Retinal pigment epithelial cell (primary cell): Measurements from ENCODE around the gene CAPZB.

Experiments used
- DNase-seq: peaks from one replicate; pipeline ENCODE4 v3.0.0-alpha.2; 2010; ENCODE audit warnings: low read depth
- H3K4me3 ChIP-seq: 2 replicates; pipeline ENCODE4 v1.5.1; 2011; ENCODE audit warnings: mild to moderate bottlenecking, low read length, control low read depth, moderate library complexity
- CTCF ChIP-seq: conservative IDR thresholded peaks from 2 replicates; pipeline ENCODE4 v1.5.1; 2011; ENCODE audit warnings: low read depth, low read length, control low read depth, inconsistent platforms

CAPZB gene

GRCh38 chr1:19358710-19359109 lies 126.6 kb downstream of the CAPZB start:
- DNase-seq = no peak
- no peak for TF ChIP-seq CTCF
- H3K4me3 ChIP-seq = no peak overlapping the region

GRCh38 chr1:19357299-19357986 lies 127.9 kb downstream of the CAPZB start:
- no peak overlapping the region for H3K4me3 ChIP-seq
- no peak for DNase-seq
- TF ChIP-seq CTCF = no peak

DNA sequence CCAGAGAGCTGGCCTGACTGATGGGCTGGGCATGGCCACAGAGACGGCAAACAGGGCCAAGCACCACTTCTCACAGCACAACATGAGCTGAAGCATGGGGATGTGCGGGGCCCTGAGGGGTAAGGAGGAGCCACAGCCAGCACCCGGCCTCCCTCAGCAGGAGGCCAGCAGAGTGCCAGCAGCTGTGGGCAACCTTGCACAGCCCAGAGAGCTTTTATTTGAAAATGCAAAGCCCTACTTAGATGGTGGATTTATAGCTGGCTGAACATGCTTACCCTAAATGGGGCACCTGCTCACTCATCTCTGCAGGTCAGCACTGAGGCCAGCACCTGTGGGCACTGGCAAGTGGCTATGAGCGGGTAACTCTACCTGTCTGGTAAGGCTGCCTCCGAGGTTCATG lies 129.1 kb downstream of the CAPZB start:
- TF ChIP-seq CTCF = no peak
- DNase-seq = no peak
- H3K4me3 ChIP-seq = no peak overlapping the region

DNA sequence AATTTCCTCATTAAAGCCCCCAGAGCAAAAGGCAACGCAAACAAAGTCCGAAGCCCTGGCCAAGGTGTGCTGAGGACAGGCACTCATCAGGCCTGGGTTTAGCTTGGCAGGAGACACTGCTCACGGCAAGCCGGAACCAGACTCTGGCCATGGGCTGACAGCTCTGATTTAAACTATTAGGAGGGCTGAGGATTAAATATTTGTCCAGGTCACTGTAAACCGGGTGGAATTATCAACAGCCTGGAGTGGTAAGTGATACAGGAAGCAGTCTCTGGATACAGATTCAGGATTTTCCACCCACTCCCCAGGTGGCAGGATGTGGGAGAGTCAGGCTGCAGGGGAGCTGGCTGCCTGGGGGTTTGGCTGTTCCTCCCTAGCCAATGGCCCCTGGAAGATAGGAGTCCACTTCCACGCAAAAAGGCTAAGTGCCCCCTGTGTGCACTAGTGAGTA lies 130.8 kb downstream of the CAPZB start:
- no peak overlapping the region for H3K4me3 ChIP-seq
- TF ChIP-seq CTCF = no peak
- DNase-seq = no peak

- TF ChIP-seq CTCF = no peak
- H3K4me3 ChIP-seq = no peak overlapping the region
- DNase-seq = no peak
These were observed 131.7 kb downstream of the CAPZB start for GRCh38 chr1:19353596-19353995.

GRCh38 chr1:19352839-19353238 lies 132.5 kb downstream of the CAPZB start:
- TF ChIP-seq CTCF = no peak
- DNase-seq = no peak
- H3K4me3 ChIP-seq = no peak overlapping the region

DNA sequence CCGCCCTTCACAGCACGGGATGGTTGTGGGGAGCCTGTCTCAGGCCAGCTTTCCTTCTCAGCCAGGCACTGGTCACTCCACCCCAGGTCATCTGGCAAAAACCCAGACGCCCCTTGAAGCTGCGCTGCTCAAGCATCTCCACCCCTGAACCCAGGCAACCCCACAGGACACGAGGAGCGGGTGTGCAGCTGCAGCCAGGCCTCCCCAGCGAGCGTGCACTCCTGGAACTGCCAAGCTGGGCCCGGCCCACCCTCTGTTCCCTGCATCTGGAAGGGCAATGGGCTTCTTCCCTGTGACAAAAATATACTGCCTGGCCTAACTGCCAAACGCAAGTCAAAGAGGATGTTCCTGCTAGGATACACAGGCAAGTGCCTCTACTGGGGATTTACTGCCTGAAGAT lies 133.5 kb downstream of the CAPZB start:
- TF ChIP-seq CTCF = no peak
- no peak overlapping the region for H3K4me3 ChIP-seq
- no peak for DNase-seq
